ENCODE results near the gene FMNL2. TPM values are rescaled to one million over a fixed set of nuclear protein-coding genes. Genes with fewer than 3 reads are reported as not detected.

FMNL2 gene
- total RNA-seq, 1 experiment from 2014 or later, result 28.1 TPM

GRCh38 chr2:152395572-152395971, 60.6 kb downstream of the FMNL2 start:
- no peak for DNase-seq (ENCODE audit: low read depth, low spot score)
- CTCF ChIA-PET, result interaction anchor here (0.8 kb wide), 1 partner anchor 14 kb away, joined by 3 read pairs; no protein-coding TSS in a partner anchor

More at GRCh38 chr2:152395572-152395971, 60.6 kb downstream of the FMNL2 start:
- Histone ChIP-seq H3K27ac (ENCODE audit: low read depth, low read length) (no peak overlapping the region), H3K4me3 (replicated peaks in 1 of 2; ENCODE audit: low read depth in 1 of 2, low read length in 2 of 2) (no peak overlapping the region), H4K20me1 (ENCODE audit: insufficient read depth) (no peaks in the 10 kb centered on the region), H3K36me3 (ENCODE audit: control insufficient read depth in 1 of 2, insufficient read depth in 2 of 2, low read length in 2 of 2) (no peaks in the 10 kb centered on the region), H2AFZ (ENCODE audit: low read depth, low read length, poor library complexity, severe bottlenecking) (no peak overlapping the region), H3K79me2 (ENCODE audit: insufficient read depth, low read length) (peaks cover 30% of the 10 kb centered on the region), H3K4me1 (ENCODE audit: control insufficient read depth in 1 of 2, insufficient read depth in 2 of 2, low read length in 2 of 2) (peaks cover 0 to 6% of the 10 kb centered on the region in 2 experiments; a peak in 1 of 4 replicates), H3K9ac (ENCODE audit: low read length) (no peak overlapping the region), H3K9me2 (ENCODE audit: insufficient read depth) (no peaks in the 10 kb centered on the region), H3K4me2 (ENCODE audit: low read length) (no peak overlapping the region), H3K27me3 (ENCODE audit: insufficient read depth, low read length) (no peaks in the 10 kb centered on the region), H3K9me3 (ENCODE audit: control insufficient read depth in 1 of 2, insufficient read depth in 1 of 2, low read depth in 1 of 2, low read length in 2 of 2) (no peaks in the 10 kb centered on the region)
- no peak for ATAC-seq
- TF ChIP-seq EZH2phosphoT487 (IDR thresholded peaks at IDR 0.05; ENCODE audit: borderline replicate concordance), result no peak
- no peak for TF ChIP-seq ATF3 (IDR thresholded peaks at IDR 0.05)
- TF ChIP-seq CTCF (IDR thresholded peaks at IDR 0.05 in 2 of 3, conservative IDR thresholded peaks at IDR 0.05 in 1 of 3; ENCODE audit: borderline replicate concordance in 1 of 3, insufficient read depth in 1 of 3, low read depth in 2 of 3, low read length in 2 of 3), result no peak
- ChIA-PET POLR2A (no interaction called here), RAD21 (ENCODE audit: low non-redundant PET in 1 of 2, low total read pairs in 2 of 2, uncharacterized antibody in 2 of 2, unreplicated experiment in 2 of 2) (no interaction called here)
- intact Hi-C loops (cut with micrococcal nuclease), result no loop called here
- BruUV-seq (replicated peaks), result no TSS peak

Measured in HCT116 (cell line).